ENCODE results near the gene ZNF91. TPM values are rescaled to one million over a fixed set of nuclear protein-coding genes. Genes with fewer than 3 reads are reported as not detected.
A peak's percentile ranks its signal among the peaks of the same experiment; 100 is the strongest.
"Not testable (repeated sequence)": the region's sequence is repeated elsewhere in the genome, so short reads cannot be mapped to it uniquely, and the experiment has no call there.

Gene ZNF91
- polyA plus RNA-seq (2013, experiment 1 of 2; ENCODE audit: insufficient read length): 7.8 TPM
- 8.5 TPM for polyA plus RNA-seq (2013, experiment 2 of 2; ENCODE audit: insufficient read length)

DNA sequence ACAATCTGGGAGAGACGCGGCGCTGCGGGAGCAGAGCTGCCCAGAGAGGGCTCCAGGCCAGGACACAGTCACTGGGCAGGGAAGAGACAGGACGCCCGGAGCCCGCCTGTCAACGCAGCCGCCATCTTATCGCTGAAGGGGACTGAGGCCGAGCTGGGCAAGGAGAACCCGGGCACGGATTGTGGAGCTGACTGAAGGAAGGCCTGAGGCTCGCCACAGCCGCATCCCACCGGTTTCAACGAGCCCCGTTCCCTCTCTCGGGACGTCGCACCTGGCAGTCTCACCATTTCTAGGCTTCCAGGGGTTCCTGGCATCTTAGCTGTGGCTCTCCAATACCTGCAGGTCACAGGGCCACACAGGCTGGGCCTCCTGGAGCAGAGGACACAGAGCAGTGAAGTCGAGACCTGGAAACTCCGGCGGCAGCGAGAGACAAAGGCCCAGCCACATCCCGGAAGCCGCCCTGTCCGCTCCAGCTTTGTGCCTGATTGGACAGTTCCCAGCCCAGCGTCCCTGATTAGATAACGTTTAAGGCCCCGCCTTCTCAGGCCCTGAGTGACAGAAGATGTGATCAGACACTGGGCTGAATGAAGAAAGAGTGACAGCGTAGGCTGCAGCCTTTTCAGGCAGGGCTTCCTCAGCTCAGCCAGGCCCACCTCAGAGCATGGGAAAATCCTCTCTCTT lies at the start of gene ZNF91:
Gene ZNF91, minus strand, starts transcription at position 431 of the 681 bp plus-strand sequence. Its CDS starts 117 bp downstream, at position 314.
- peak; percentile 98 for DNase-seq

DNA sequence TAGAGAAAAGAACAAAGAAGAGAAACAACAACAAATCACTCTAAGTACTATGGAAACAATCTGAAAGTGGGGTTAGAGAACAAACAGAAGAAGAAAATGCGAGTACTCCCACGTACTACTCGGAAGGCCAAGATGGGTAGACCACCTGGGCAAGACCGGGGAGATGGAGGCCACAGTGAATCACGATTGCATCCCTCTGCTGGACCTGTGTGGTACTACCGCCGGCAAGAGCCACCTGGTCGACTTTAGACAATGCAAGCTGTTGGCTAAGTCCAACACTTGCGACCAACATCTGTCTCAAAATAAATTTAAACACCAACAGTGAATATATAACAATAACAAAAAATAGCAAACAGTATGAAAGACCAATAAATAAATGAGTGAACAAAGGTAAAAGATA lies 45.5 kb upstream of the ZNF91 start:
- DNase-seq: no peak

GRCh38 chr19:23440207-23440606 lies 44.9 kb upstream of the ZNF91 start:
- no peak for DNase-seq

DNA sequence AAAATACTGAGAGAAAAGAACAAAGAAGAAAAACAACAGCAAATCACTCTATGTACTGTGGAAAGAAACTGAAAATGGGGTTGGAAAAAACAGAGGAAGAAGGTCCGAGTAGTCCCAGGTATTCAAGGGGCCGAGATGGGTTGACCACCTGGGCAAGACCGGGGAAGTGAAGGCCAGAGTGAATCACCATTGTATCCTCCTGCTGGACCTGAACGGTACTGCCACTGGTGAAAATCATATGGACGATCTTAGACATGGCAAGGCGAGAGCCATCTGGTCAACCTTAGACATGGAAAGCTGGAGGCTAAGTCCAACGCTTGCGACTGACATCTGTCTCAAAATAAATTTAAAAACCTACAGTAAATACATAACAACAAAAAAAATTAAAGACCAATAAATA lies 44.4 kb upstream of the ZNF91 start:
- DNase-seq: no peak

GRCh38 chr19:23437901-23438300 lies 42.6 kb upstream of the ZNF91 start:
- DNase-seq: no peak

DNA sequence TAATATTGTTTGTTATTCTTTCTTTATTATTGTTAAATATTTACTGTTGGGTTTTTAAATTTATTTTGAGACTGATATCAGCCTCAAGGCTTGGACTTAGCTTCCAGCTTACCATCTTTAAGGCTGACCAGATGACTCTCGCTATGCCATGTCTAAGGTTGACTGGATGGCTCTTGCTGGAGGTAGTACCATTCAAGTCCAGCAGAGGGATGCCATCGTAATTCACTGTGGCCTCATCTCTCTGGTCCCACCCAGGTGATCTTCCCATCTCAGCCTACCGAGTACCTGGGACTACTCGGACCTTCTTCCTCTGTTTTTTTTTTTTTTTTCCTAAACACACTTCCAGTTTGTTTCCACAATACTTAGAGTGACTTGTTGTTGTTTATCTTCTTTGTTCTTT lies 41.7 kb upstream of the ZNF91 start:
- DNase-seq: no peak

GRCh38 chr19:23436318-23436717 lies 41.0 kb upstream of the ZNF91 start:
- no peak for DNase-seq

GRCh38 chr19:23420824-23421223 lies 25.6 kb upstream of the ZNF91 start:
- no peak for DNase-seq

DNA sequence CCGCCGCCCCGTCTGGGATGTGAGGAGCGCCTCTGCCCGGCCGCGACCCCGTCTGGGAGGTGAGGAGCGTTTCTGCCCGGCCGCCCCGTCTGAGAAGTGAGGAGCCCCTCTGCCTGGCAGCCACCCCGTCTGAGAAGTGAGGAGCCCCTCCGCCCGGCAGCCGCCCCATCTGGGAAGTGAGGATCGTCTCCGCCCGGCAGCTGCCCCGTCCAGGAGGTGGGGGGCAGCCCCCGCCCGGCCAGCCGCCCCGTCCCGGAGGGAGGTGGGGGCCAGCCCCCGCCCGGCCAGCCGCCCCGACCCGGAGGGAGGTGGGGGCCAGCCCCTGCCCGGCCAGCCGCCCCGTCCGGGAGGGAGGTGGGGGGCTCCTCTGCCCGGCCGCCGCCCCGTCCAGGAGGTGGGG lies 24.0 kb upstream of the ZNF91 start:
- not testable (repeated sequence) for DNase-seq

GRCh38 chr19:23415561-23416191 lies 20.4 kb upstream of the ZNF91 start:
- no peak for DNase-seq

DNA sequence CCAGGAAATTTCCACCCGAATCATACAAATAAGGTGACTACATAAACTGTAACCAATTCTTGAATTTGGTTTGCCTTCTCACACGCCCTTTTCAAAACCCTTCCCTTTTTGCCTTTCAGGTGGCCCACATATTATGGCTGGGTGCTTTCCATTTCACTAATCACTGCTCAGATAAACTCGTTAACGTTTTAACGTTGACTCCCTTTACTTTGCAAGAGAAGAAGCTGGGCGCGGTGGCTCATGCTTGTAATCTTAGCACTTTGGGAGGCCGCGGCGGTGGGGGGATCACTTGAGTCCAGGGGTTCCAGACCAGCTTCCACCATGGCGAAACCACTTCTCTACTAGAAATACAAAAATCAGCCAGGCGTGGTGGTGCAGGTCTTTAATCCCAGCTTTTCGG lies 19.8 kb upstream of the ZNF91 start:
- DNase-seq: no peak

- no peak for DNase-seq
Observed at GRCh38 chr19:23410155-23410554, 14.9 kb upstream of the ZNF91 start.

DNA sequence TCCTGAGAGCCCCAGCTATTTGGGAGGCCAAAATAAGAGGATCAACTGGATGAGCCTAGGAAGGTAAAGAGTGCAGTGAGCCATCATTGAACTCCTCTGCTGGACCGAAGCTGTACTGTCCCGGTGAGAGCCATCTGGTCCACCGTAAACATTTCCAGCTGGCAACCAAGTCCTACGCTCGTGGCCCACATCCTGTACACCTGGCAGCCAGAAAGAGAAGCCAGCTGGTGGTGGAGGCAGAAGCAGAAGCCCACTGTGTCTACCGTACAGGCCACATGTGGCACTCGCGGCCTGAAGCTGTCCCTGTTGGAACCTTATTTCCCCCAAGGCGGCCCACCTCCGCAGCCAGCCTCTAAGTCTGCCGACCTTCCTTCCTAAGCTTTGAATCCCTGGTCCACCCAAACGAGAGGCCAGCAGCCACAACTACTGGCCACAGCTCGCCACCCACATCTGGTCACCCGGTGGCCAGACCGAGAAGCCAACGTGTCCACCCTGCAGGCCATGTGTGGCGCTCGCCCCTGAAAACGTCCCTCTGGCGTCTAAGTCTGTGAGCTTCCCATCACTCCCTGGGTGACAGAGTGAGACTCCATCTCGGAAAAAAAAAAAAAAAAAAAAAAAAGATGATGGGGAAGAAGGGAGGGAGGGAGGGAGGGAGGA lies 14.2 kb upstream of the ZNF91 start:
- no peak for DNase-seq

- DNase-seq: no peak
Observed at GRCh38 chr19:23407616-23408133, 12.4 kb upstream of the ZNF91 start.

DNA sequence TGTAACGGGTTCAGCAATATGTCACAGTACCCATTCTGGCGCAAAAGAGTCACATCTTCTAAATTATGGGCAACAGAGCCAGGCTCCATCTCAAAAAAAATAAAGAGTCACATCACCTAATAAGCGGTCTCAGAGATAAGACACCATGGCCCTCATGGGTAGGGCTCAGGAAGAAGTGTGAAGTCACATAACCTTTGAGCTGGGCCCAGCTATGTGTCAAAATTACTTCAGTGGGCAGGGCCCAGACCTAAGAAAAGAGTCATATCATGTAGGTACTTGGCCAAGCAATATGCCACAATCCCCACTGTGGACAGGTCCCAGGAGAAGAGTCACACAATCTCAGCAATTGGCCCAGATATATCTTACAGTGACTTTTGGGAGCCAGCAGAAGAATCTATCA lies 11.4 kb upstream of the ZNF91 start:
- DNase-seq: no peak

DNA sequence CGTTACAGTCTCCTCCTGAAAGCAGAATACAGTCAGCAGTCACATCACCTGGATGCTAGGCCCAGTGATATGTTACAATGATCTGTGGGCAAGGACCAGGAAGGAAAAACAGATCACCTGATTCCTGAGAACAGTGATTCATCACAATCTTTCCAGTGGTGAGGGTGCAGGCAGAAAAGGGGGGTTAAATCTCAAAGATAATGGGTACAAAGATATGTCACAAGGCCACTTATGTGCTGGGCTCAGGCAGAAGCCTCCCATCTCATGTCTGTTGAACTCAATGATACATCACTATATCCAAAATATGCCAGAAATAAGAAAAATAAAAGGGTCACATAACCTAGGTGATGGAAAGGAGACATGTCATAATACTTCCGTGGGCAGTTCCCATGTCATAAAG lies 10.8 kb upstream of the ZNF91 start:
- no peak for DNase-seq

GRCh38 chr19:23404676-23405075 lies 9.4 kb upstream of the ZNF91 start:
- no peak for DNase-seq

DNA sequence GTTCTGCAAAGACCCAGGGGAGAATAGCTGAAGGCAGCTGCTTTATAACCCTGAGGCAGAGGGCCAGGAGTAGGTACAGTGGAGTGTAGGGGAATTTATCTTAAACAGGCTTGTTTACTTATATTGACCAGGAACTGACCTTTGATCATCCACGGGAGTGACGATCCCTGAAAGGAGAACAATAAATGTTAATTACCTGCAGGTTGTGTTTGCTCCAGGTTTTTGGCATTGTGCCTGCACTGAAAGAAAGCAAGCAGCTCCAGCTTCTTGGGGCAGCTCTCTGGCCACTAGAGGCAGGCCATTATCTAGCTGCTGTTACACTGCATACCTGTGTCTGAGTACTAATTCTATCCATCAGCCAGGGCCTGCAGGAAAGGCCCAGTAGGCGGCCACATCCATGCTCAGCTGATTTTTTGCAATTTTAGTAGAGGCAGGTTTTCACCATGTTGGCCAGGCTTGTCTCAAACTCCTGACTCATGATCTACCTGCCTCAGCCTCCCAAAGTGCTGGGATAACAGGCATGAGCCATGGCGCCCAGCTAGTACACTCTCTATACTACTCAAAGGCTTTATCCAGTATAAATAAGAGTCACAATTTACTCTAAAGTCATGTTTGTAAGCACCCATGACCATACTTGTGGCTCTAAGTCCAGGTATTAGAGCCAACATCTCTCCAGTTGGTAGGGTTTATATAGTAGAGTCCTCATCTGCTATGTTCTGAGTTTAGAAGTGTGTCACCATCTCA lies 8.5 kb upstream of the ZNF91 start:
- no peak for DNase-seq

- DNase-seq: no peak
Observed at GRCh38 chr19:23403052-23403451, 7.8 kb upstream of the ZNF91 start.

- DNase-seq: no peak
Observed at GRCh38 chr19:23402388-23402787, 7.1 kb upstream of the ZNF91 start.

GRCh38 chr19:23401086-23401610 lies 5.9 kb upstream of the ZNF91 start:
- DNase-seq: no peak

DNA sequence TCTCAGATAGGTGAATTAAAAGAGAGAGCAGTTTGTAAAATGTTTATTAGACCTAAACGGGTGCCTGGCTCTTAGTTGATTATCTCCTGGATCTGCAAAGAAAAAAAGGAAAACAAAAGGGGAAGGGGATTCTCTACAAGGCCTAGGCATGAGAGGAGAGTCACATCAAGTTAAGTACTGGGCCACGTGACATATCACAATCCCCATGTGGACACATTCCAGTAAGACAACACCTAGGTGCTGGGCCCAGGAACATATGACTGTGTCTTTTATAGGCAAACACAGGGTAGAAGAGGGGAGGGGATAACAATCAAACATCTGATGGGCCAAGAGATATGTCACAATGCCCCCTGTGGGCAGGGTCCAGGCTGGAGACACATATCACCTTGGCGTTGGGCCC lies 4.2 kb upstream of the ZNF91 start:
- DNase-seq: no peak

DNA sequence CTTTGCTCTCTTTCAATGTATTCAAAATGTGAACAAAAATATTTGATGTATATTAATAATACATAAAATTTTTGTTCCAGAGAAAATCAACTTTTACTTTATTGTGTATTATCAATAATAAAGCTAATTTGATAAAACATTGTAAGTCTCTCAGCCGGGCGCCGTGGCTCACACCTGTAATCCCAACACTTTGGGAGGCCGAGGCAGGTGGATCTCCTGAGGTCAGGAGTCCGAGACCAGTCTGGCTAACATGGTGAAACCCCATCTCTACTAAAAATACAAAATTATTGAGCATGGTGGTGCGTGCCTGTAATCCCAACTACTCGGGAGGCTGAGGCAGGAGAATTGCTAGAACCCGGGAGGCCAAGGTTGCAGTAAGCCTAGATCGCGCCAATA lies 449 bp upstream of the ZNF91 start:
- DNase-seq: not testable (repeated sequence)

Measured in fibroblast of skin of abdomen (primary cell).